ENCODE data around the gene TXK.

DNA sequence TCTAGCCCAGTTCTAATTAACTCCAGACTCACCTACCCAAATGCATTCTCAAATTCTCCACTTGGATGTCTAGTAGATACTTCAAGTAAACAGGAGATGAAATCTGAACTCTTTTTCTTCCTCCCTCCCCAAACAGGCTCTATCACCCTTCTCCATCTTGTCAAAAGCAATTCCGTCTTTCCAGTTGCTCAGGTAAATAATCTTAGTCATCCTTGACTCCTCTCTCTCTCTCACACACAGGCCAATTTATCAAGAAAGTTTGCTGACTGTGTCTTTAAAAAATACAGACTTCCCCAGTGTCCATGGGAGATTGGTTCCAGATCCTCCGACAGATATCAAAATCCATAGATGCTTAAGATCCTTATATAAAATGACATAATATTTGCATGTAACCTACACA lies 12.9 kb downstream of the TXK start:
- TF ChIP-seq, protein P1, sequence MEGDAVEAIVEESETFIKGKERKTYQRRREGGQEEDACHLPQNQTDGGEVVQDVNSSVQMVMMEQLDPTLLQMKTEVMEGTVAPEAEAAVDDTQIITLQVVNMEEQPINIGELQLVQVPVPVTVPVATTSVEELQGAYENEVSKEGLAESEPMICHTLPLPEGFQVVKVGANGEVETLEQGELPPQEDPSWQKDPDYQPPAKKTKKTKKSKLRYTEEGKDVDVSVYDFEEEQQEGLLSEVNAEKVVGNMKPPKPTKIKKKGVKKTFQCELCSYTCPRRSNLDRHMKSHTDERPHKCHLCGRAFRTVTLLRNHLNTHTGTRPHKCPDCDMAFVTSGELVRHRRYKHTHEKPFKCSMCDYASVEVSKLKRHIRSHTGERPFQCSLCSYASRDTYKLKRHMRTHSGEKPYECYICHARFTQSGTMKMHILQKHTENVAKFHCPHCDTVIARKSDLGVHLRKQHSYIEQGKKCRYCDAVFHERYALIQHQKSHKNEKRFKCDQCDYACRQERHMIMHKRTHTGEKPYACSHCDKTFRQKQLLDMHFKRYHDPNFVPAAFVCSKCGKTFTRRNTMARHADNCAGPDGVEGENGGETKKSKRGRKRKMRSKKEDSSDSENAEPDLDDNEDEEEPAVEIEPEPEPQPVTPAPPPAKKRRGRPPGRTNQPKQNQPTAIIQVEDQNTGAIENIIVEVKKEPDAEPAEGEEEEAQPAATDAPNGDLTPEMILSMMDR (IDR thresholded peaks at IDR 0.05): no peak
- TF ChIP-seq EP300 (IDR thresholded peaks at IDR 0.05) (no peak), POLR2AphosphoS5 (IDR thresholded peaks at IDR 0.05) (no peak), POLR2A (IDR thresholded peaks at IDR 0.05) (no peak)
